ENCODE data around the gene CREB3L1. TPM values are rescaled to one million over a fixed set of nuclear protein-coding genes. Genes with fewer than 3 reads are reported as not detected.

CREB3L1 gene
- total RNA-seq, 1 donor from 2014 or later, result 11.4 TPM

GRCh38 chr11:46250745-46251052 is 26.8 kb upstream of the CREB3L1 start:
- intact Hi-C loops (cut with DNase I), result no loop called here
- Histone ChIP-seq H3K4me1 (no peaks in the 10 kb centered on the region), H3K4me3 (no peak overlapping the region), H3K9me3 (no peaks in the 10 kb centered on the region), H3K36me3 (no peaks in the 10 kb centered on the region), H3K27ac (no peak overlapping the region), H3K27me3 (no peaks in the 10 kb centered on the region)
- DNase-seq (ENCODE audit: low spot score in 2 of 2), result no peak
- no peak for TF ChIP-seq CTCF (IDR thresholded peaks at IDR 0.05)

- no peak for DNase-seq (ENCODE audit: low spot score in 2 of 2)
- H3K4me1 ChIP-seq, result no peaks in the 10 kb centered on the region
- H3K27ac ChIP-seq, result no peak overlapping the region
- TF ChIP-seq CTCF (IDR thresholded peaks at IDR 0.05), result no peak
- H3K36me3 ChIP-seq, result no peaks in the 10 kb centered on the region
- no peak overlapping the region for H3K4me3 ChIP-seq
- no peaks in the 10 kb centered on the region for H3K27me3 ChIP-seq
- H3K9me3 ChIP-seq, result no peaks in the 10 kb centered on the region
- intact Hi-C loops (cut with DNase I), result no loop called here
Observed at GRCh38 chr11:46251954-46252353, 25.5 kb upstream of the CREB3L1 start.

- no peak overlapping the region for H3K4me3 ChIP-seq
- no peaks in the 10 kb centered on the region for H3K36me3 ChIP-seq
- TF ChIP-seq CTCF (IDR thresholded peaks at IDR 0.05), result no peak
- intact Hi-C loops (cut with DNase I), result no loop called here
- no peak for DNase-seq (ENCODE audit: low spot score in 2 of 2)
- H3K27me3 ChIP-seq, result no peaks in the 10 kb centered on the region
- no peaks in the 10 kb centered on the region for H3K4me1 ChIP-seq
- no peak overlapping the region for H3K27ac ChIP-seq
- H3K9me3 ChIP-seq, result no peaks in the 10 kb centered on the region
Observed at GRCh38 chr11:46252373-46252914, 25.0 kb upstream of the CREB3L1 start.

GRCh38 chr11:46253258-46254132 is 24.0 kb upstream of the CREB3L1 start:
- intact Hi-C loops (cut with DNase I), result no loop called here
- H3K27ac ChIP-seq, result no peak overlapping the region
- H3K9me3 ChIP-seq, result no peaks in the 10 kb centered on the region
- no peaks in the 10 kb centered on the region for H3K27me3 ChIP-seq
- H3K36me3 ChIP-seq, result no peaks in the 10 kb centered on the region
- DNase-seq (ENCODE audit: low spot score in 2 of 2), result no peak
- no peak for TF ChIP-seq CTCF (IDR thresholded peaks at IDR 0.05)
- no peaks in the 10 kb centered on the region for H3K4me1 ChIP-seq
- no peak overlapping the region for H3K4me3 ChIP-seq

- Histone ChIP-seq H3K4me1 (no peaks in the 10 kb centered on the region), H3K27ac (no peak overlapping the region), H3K36me3 (no peaks in the 10 kb centered on the region), H3K4me3 (no peak overlapping the region), H3K9me3 (no peaks in the 10 kb centered on the region), H3K27me3 (no peaks in the 10 kb centered on the region)
- intact Hi-C loops (cut with DNase I), result no loop called here
- DNase-seq (ENCODE audit: low spot score in 2 of 2), result no peak
- TF ChIP-seq CTCF (IDR thresholded peaks at IDR 0.05), result no peak
Observed at GRCh38 chr11:46254133-46254491, 23.4 kb upstream of the CREB3L1 start.
